Jurkat, Clone E6-1 (cell line): Measurements from ENCODE around the gene DENND1A.
A peak's percentile ranks its signal among the peaks of the same experiment; 100 is the strongest.

Source experiments
- DNase-seq: peaks from one replicate; pipeline ENCODE4 v3.0.0-alpha.2; 2011; ENCODE audit warnings: low read depth, low spot score
- H3K4me3 ChIP-seq: 2 replicates; pipeline ENCODE4 v1.5.1; 2011; ENCODE audit warnings: mild to moderate bottlenecking, low read length, control low read depth, moderate library complexity

The DENND1A gene

GRCh38 chr9:123617286-123617685 is 312.6 kb downstream of the DENND1A start:
- no peak overlapping the region for H3K4me3 ChIP-seq
- DNase-seq, result no peak

- no peak overlapping the region for H3K4me3 ChIP-seq
- no peak for DNase-seq
Measured at GRCh38 chr9:123616707-123617106, 313.2 kb downstream of the DENND1A start.

GRCh38 chr9:123615381-123615780 is 314.5 kb downstream of the DENND1A start:
- DNase-seq, result peak; percentile 71
- H3K4me3 ChIP-seq, result no peak overlapping the region

GRCh38 chr9:123614306-123615263 is 315.3 kb downstream of the DENND1A start:
- DNase-seq, result no peak
- H3K4me3 ChIP-seq, result no peak overlapping the region

GRCh38 chr9:123611226-123611625 is 318.7 kb downstream of the DENND1A start:
- H3K4me3 ChIP-seq, result no peak overlapping the region
- no peak for DNase-seq

- no peak for DNase-seq
- no peak overlapping the region for H3K4me3 ChIP-seq
Measured at GRCh38 chr9:123609844-123610243, 320.1 kb downstream of the DENND1A start.

- no peak for DNase-seq
- no peak overlapping the region for H3K4me3 ChIP-seq
Measured at GRCh38 chr9:123608104-123608503, 321.8 kb downstream of the DENND1A start.

- no peak for DNase-seq
- H3K4me3 ChIP-seq, result no peak overlapping the region
Measured at GRCh38 chr9:123607479-123607878, 322.4 kb downstream of the DENND1A start.

GRCh38 chr9:123606141-123606540 is 323.8 kb downstream of the DENND1A start:
- no peak overlapping the region for H3K4me3 ChIP-seq
- no peak for DNase-seq

- no peak for DNase-seq
Measured at GRCh38 chr9:123605286-123605685, 324.6 kb downstream of the DENND1A start.

GRCh38 chr9:123604861-123605260 is 325.1 kb downstream of the DENND1A start:
- no peak for DNase-seq
- H3K4me3 ChIP-seq, result no peak overlapping the region

More at GRCh38 chr9:123605286-123605685, 324.6 kb downstream of the DENND1A start:
- no peak overlapping the region for H3K4me3 ChIP-seq

GRCh38 chr9:123601828-123602227 is 328.1 kb downstream of the DENND1A start:
- no peak overlapping the region for H3K4me3 ChIP-seq
- DNase-seq, result no peak

- H3K4me3 ChIP-seq, result no peak overlapping the region
- DNase-seq, result no peak
Measured at GRCh38 chr9:123599781-123600180, 330.1 kb downstream of the DENND1A start.

- no peak for DNase-seq
- no peak overlapping the region for H3K4me3 ChIP-seq
Measured at GRCh38 chr9:123597876-123598556, 331.9 kb downstream of the DENND1A start.

- no peak for DNase-seq
- H3K4me3 ChIP-seq, result no peak overlapping the region
Measured at GRCh38 chr9:123597048-123597447, 332.9 kb downstream of the DENND1A start.

GRCh38 chr9:123591283-123591682 is 338.6 kb downstream of the DENND1A start:
- no peak overlapping the region for H3K4me3 ChIP-seq
- DNase-seq, result no peak

- no peak overlapping the region for H3K4me3 ChIP-seq
- DNase-seq, result no peak
Measured at GRCh38 chr9:123590499-123590898, 339.4 kb downstream of the DENND1A start.

GRCh38 chr9:123589361-123590239 is 340.3 kb downstream of the DENND1A start:
- H3K4me3 ChIP-seq, result no peak overlapping the region
- no peak for DNase-seq

GRCh38 chr9:123586275-123586674 is 343.7 kb downstream of the DENND1A start:
- H3K4me3 ChIP-seq, result no peak overlapping the region

More at GRCh38 chr9:123586275-123586674, 343.7 kb downstream of the DENND1A start:
- DNase-seq, result no peak
